H1 (cell line): ENCODE data around the gene NOX1. TPM values are rescaled to one million over a fixed set of nuclear protein-coding genes. Genes with fewer than 3 reads are reported as not detected.

Experiments used
- CTCF ChIA-PET: fragments of 300-600 bp; sonication (Branson Sonifier 250); formaldehyde crosslinking; loops from one replicate; lab custom pipeline; 2021; ENCODE audit not compliant: partially characterized antibody; lab: Charles Lee
- POLR2A ChIA-PET: fragments of 300-600 bp; sonication (Branson Sonifier 250); formaldehyde crosslinking; loops from one replicate; lab custom pipeline; 2021; ENCODE audit warnings: inconsistent platforms; ENCODE audit not compliant: partially characterized antibody; lab: Charles Lee
- DNase-seq, 2 experiments: peaks; one replicate each; pipeline versions ENCODE4 v3.0.0 to v3.0.0-alpha.2; 2010 to 2022; ENCODE audit warnings: low spot score in 2 of 2, low read depth in 1 of 2, mixed read lengths in 1 of 2
- FAIRE-seq: peaks from 2 replicates; lab custom pipeline; 2011; peaks lifted over from hg19 to GRCh38; lab: Jason Lieb, UNC
- H2AFZ ChIP-seq: 2 replicates; pipeline ENCODE4 v1.8.1; 2012; ENCODE audit warnings: low read length, inconsistent platforms
- H2AK5ac ChIP-seq: 2 replicates; pipeline ENCODE4 v1.6.1; 2013; ENCODE audit warnings: low read depth, low read length
- H2BK120ac ChIP-seq: replicated peaks from 2 replicates; pipeline ENCODE3; 2013; ENCODE audit warnings: low read depth, low read length, inconsistent platforms
- H2BK12ac ChIP-seq: 2 replicates; pipeline ENCODE4 v1.6.1; 2013; ENCODE audit warnings: low read depth, low read length
- H2BK15ac ChIP-seq: 2 replicates; pipeline ENCODE4 v1.6.1; 2013; ENCODE audit warnings: low read length
- H2BK20ac ChIP-seq: 2 replicates; pipeline ENCODE4 v1.6.1; 2013; ENCODE audit warnings: low read length
- H2BK5ac ChIP-seq: 2 replicates; pipeline ENCODE4 v1.6.1; 2013; ENCODE audit warnings: low read depth, low read length
- H3K14ac ChIP-seq: 2 replicates; pipeline ENCODE4 v1.6.1; 2013; ENCODE audit warnings: inconsistent platforms; ENCODE audit not compliant: insufficient read length
- H3K18ac ChIP-seq: 2 replicates; pipeline ENCODE4 v1.6.1; 2013; ENCODE audit warnings: low read length; ENCODE audit errors: extremely low read depth
- H3K23ac ChIP-seq: 2 replicates; pipeline ENCODE4 v1.6.1; 2013; ENCODE audit warnings: inconsistent platforms; ENCODE audit not compliant: insufficient read length
- H3K23me2 ChIP-seq: 2 replicates; pipeline ENCODE4 v1.6.1; 2013; ENCODE audit warnings: low read depth, low read length
- H3K27ac ChIP-seq: 2 replicates; pipeline ENCODE4 v1.6.1; 2011; ENCODE audit warnings: low read depth, low read length, inconsistent platforms
- H3K27me3 ChIP-seq, 4 experiments: replicated peaks in 1 of 4; 1 replicate in 1 of 4; 2 replicates in 3 of 4; pipeline versions ENCODE4 v1.6.1 to v1.8.1; 2011 to 2013; ENCODE audit warnings: low read length in 3 of 4, mild to moderate bottlenecking in 3 of 4, inconsistent platforms in 2 of 4, mixed read lengths in 2 of 4, moderate library complexity in 1 of 4; ENCODE audit not compliant: control insufficient read depth in 3 of 4, insufficient read depth in 3 of 4; ENCODE audit errors: extremely low read depth in 1 of 4
- H3K36me3 ChIP-seq, 4 experiments: 2 replicates each; pipeline versions ENCODE4 v1.6.1 to v1.8.1; 2011 to 2013; ENCODE audit warnings: mild to moderate bottlenecking in 4 of 4, low read length in 3 of 4, moderate library complexity in 2 of 4, control low read depth in 1 of 4, inconsistent platforms in 1 of 4; ENCODE audit not compliant: insufficient read depth in 4 of 4, control insufficient read depth in 2 of 4
- H3K4ac ChIP-seq: replicated peaks from 2 replicates; pipeline ENCODE3; 2013; ENCODE audit warnings: low read length, low read depth, mixed read lengths, inconsistent platforms; ENCODE audit not compliant: insufficient read length
- H3K4me1 ChIP-seq, 4 experiments: replicated peaks in 1 of 4; 1 replicate in 1 of 4; 2 replicates in 3 of 4; pipeline versions ENCODE4 v1.6.1 to v1.8.1; 2011 to 2013; ENCODE audit warnings: low read length in 3 of 4, inconsistent platforms in 2 of 4, mixed read lengths in 1 of 4; ENCODE audit not compliant: insufficient read depth in 4 of 4, control insufficient read depth in 3 of 4
- H3K4me2 ChIP-seq, 2 experiments: 2 replicates each; pipeline versions ENCODE4 v1.6.1 to v1.8.1; 2011 to 2013; ENCODE audit warnings: low read depth in 2 of 2, low read length in 2 of 2, control low read depth in 1 of 2, inconsistent platforms in 1 of 2, mild to moderate bottlenecking in 1 of 2; ENCODE audit not compliant: insufficient read depth in 1 of 2
- H3K4me3 ChIP-seq, 4 experiments: fragments of 200-600, 300-600 bp in 1 of 4; sonication (generic), shearing (Covaris generic), sonication (Bioruptor Twin) in 1 of 4; 2 replicates each; pipeline versions ENCODE4 v1.5.1 to v1.8.1; 2011 to 2016; ENCODE audit warnings: low read length in 4 of 4, low read depth in 3 of 4, control low read depth in 2 of 4, inconsistent platforms in 2 of 4, mild to moderate bottlenecking in 2 of 4, mixed read lengths in 1 of 4, moderate library complexity in 1 of 4; ENCODE audit not compliant: insufficient read depth in 2 of 4; ENCODE audit errors: extremely low read depth in 1 of 4
- H3K56ac ChIP-seq: replicated peaks from 2 replicates; pipeline ENCODE3; 2013; ENCODE audit warnings: low read depth, mild to moderate bottlenecking, mixed read lengths, low read length, inconsistent platforms; ENCODE audit not compliant: insufficient read length
- H3K79me1 ChIP-seq: 2 replicates; pipeline ENCODE4 v1.6.1; 2013; ENCODE audit warnings: low read depth, low read length, control low read depth
- H3K79me2 ChIP-seq, 2 experiments: 2 replicates each; pipeline versions ENCODE4 v1.6.1 to v1.8.1; 2012 to 2013; ENCODE audit warnings: low read length in 2 of 2, mild to moderate bottlenecking in 2 of 2, inconsistent platforms in 1 of 2; ENCODE audit not compliant: insufficient read depth in 2 of 2, control insufficient read depth in 1 of 2
- H3K9ac ChIP-seq, 4 experiments: replicated peaks in 1 of 4; 1 replicate in 1 of 4; 2 replicates in 3 of 4; pipeline versions ENCODE4 v1.6.1 to v1.8.1; 2011 to 2013; ENCODE audit warnings: low read depth in 3 of 4, low read length in 3 of 4, control low read depth in 2 of 4, mild to moderate bottlenecking in 2 of 4, moderate library complexity in 2 of 4, inconsistent platforms in 1 of 4; ENCODE audit errors: extremely low read depth in 1 of 4
- H3K9me3 ChIP-seq, 2 experiments: 2 replicates each; pipeline versions ENCODE4 v1.6.1 to v1.8.1; 2012 to 2013; ENCODE audit warnings: mild to moderate bottlenecking in 2 of 2, moderate library complexity in 2 of 2, control low read depth in 1 of 2, inconsistent platforms in 1 of 2, low read depth in 1 of 2, low read length in 1 of 2, mixed read lengths in 1 of 2; ENCODE audit not compliant: insufficient read depth in 2 of 2
- H4K20me1 ChIP-seq, 2 experiments: replicated peaks in 1 of 2; 2 replicates each; pipeline versions ENCODE3 to v1.8.1; 2011 to 2013; ENCODE audit warnings: inconsistent platforms in 2 of 2, low read length in 2 of 2, mild to moderate bottlenecking in 1 of 2; ENCODE audit not compliant: insufficient read depth in 2 of 2, control insufficient read depth in 1 of 2
- H4K5ac ChIP-seq: 2 replicates; pipeline ENCODE4 v1.6.1; 2013; ENCODE audit warnings: low read length, low read depth, mixed read lengths, inconsistent platforms; ENCODE audit not compliant: insufficient read length
- H4K8ac ChIP-seq: 2 replicates; pipeline ENCODE4 v1.8.0; 2013; ENCODE audit warnings: mild to moderate bottlenecking, moderate library complexity, low read length, inconsistent platforms; ENCODE audit not compliant: insufficient read depth; ENCODE audit errors: extremely low read depth
- H4K91ac ChIP-seq: replicated peaks from 2 replicates; pipeline ENCODE3; 2013; ENCODE audit warnings: low read length, mixed read lengths, inconsistent platforms; ENCODE audit not compliant: insufficient read length
- ATF2 ChIP-seq: IDR thresholded peaks from 2 replicates; pipeline ENCODE4 v1.6.1; 2012; ENCODE audit warnings: low read length, inconsistent platforms
- CHD1 ChIP-seq: IDR thresholded peaks from 2 replicates; pipeline ENCODE4 v1.6.1; 2012; ENCODE audit warnings: low read depth, low read length, improper control_type of control experiment
- CREB1 ChIP-seq: IDR thresholded peaks from 2 replicates; pipeline ENCODE4 v1.6.1; 2012; ENCODE audit warnings: inconsistent platforms
- FOSL1 ChIP-seq: IDR thresholded peaks from 2 replicates; pipeline ENCODE4 v1.6.1; 2011; ENCODE audit warnings: mild to moderate bottlenecking, low read depth, low read length, moderate library complexity; ENCODE audit not compliant: insufficient read depth
- HDAC6 ChIP-seq: IDR thresholded peaks from one replicate; pipeline ENCODE4 v1.7.1; 2012; ENCODE audit warnings: low read depth, mild to moderate bottlenecking, inconsistent platforms, low read length, moderate library complexity
- KDM5A ChIP-seq: fragments of 200-600 bp; IDR thresholded peaks from 2 replicates; pipeline ENCODE4 v1.7.1; 2012; ENCODE audit warnings: mild to moderate bottlenecking, low read length, inconsistent platforms, mixed read lengths
- POU5F1 ChIP-seq: IDR thresholded peaks from 2 replicates; pipeline ENCODE4 v1.6.1; 2011; ENCODE audit warnings: low read depth, mild to moderate bottlenecking, low read length, moderate library complexity
- RNF2 ChIP-seq: fragments of 200-900, 300-1000 bp; sonication (generic); IDR thresholded peaks from 2 replicates; pipeline ENCODE4 v1.7.1; 2016; ENCODE audit warnings: borderline replicate concordance, low read depth, mild to moderate bottlenecking, antibody characterized with exemption, low read length; ENCODE audit not compliant: poor library complexity, severe bottlenecking; ENCODE audit errors: missing control alignments
- SAP30 ChIP-seq: fragments of 300-600 bp; sonication (generic); IDR thresholded peaks from 2 replicates; pipeline ENCODE4 v1.7.1; 2012; ENCODE audit warnings: low read length, moderate library complexity, mild to moderate bottlenecking, inconsistent platforms; ENCODE audit not compliant: insufficient read depth, insufficient replicate concordance
- TEAD4 ChIP-seq: IDR thresholded peaks from 2 replicates; pipeline ENCODE4 v1.6.1; 2012; ENCODE audit warnings: low read depth, low read length, inconsistent platforms, mixed read lengths
- polyA plus RNA-seq, 7 experiments: library from polyadenylated mRNA; depleted of rRNA in 3 of 7; stranded (reverse) in 5 of 7; unstranded in 2 of 7; fragments of >200 nt in 5 of 7; fragments of 200-250 nt in 2 of 7; gene quantifications; 1 replicate in 5 of 7; 2 replicates in 1 of 7; 4 replicates in 1 of 7; pipeline versions ENCODE4 v1.2.1 to v1.2.3, GENCODE V29; 2011 to 2013; ENCODE audit warnings: missing spikeins in 2 of 7, mixed read lengths in 2 of 7
- total RNA-seq: library from RNA; stranded (reverse); fragmentation: NEBNext Ultra II Directional; extraction: Animal tissue kit (Norgen Biotek cat#: 25700); gene quantifications from 2 replicates; pipeline ENCODE4 v1.2.1, GENCODE V29; 2021

The NOX1 gene
- total and polyA plus RNA-seq, 2 of the 8 experiments (the other 6 are each of a cell fraction or from before 2014, with no cell fraction given): not detected

- no peak for FAIRE-seq
- H3K27me3 ChIP-seq: no peaks in the 10 kb centered on the region
- no peak overlapping the region for H3K9ac ChIP-seq
- no peak overlapping the region for H3K14ac ChIP-seq
- POLR2A ChIA-PET: no interaction called here
- no peak overlapping the region for H4K5ac ChIP-seq
- CTCF ChIA-PET: no interaction called here
- H3K79me2 ChIP-seq: no peaks in the 10 kb centered on the region
- no peak overlapping the region for H3K4ac ChIP-seq
- H3K23ac ChIP-seq: no peak overlapping the region
- no peak overlapping the region for H3K27ac ChIP-seq
- no peak for DNase-seq
- no peak overlapping the region for H3K4me2 ChIP-seq
- no peak overlapping the region for H4K91ac ChIP-seq
- no peak overlapping the region for H2AK5ac ChIP-seq
- H3K56ac ChIP-seq: no peak overlapping the region
- H2BK20ac ChIP-seq: no peak overlapping the region
- H3K4me3 ChIP-seq: no peak overlapping the region
- no peak overlapping the region for H4K8ac ChIP-seq
- H3K18ac ChIP-seq: no peak overlapping the region
- no peaks in the 10 kb centered on the region for H3K9me3 ChIP-seq
- H4K20me1 ChIP-seq: no peaks in the 10 kb centered on the region
- no peak overlapping the region for H2BK15ac ChIP-seq
- H3K4me1 ChIP-seq: no peaks in the 10 kb centered on the region
- H3K36me3 ChIP-seq: no peaks in the 10 kb centered on the region
- H2BK5ac ChIP-seq: no peak overlapping the region
- no peak overlapping the region for H2BK12ac ChIP-seq
- H2AFZ ChIP-seq: no peak overlapping the region
- H2BK120ac ChIP-seq: no peak overlapping the region
- no peaks in the 10 kb centered on the region for H3K79me1 ChIP-seq
- H3K23me2 ChIP-seq: no peaks in the 10 kb centered on the region
- no peak for TF ChIP-seq KDM5A
- no peak for TF ChIP-seq ATF2
- no peak for TF ChIP-seq FOSL1
- TF ChIP-seq TEAD4: no peak
- TF ChIP-seq SAP30: no peak
- no peak for TF ChIP-seq RNF2
- TF ChIP-seq POU5F1: no peak
- no peak for TF ChIP-seq CHD1
- no peak for TF ChIP-seq CREB1
- TF ChIP-seq HDAC6: no peak
Observed at GRCh38 chrX:100905620-100906019, 31.5 kb upstream of the NOX1 start.
